PC-9 (cell line): ENCODE measurements around the gene KLHL10. TPM values are rescaled to one million over a fixed set of nuclear protein-coding genes. Genes with fewer than 3 reads are reported as not detected.
"Not testable (repeated sequence)": the region's sequence is repeated elsewhere in the genome, so short reads cannot be mapped to it uniquely, and the experiment has no call there.

Source experiments
- BruUV-seq: library from RNA; stranded (reverse); fragments of 400-500 nt; replicated peaks from 2 replicates; lab custom pipeline; 2021; lab: Mats Ljungman, UMichigan
- CTCF ChIA-PET: fragments of 300-600 bp; sonication (Branson Sonifier 250); formaldehyde crosslinking; loops from one replicate; lab custom pipeline; 2022; ENCODE audit warnings: antibody characterized with exemption; lab: Charles Lee
- POLR2A ChIA-PET: fragments of 300-600 bp; sonication (Branson Sonifier 250); formaldehyde crosslinking; loops from one replicate; lab custom pipeline; 2022; ENCODE audit warnings: antibody characterized with exemption; ENCODE audit not compliant: unreplicated experiment; lab: Charles Lee
- DNase-seq, 2 experiments: peaks; one replicate each; pipeline versions ENCODE4 v3.0.0 to v3.0.0-alpha.2; 2015 to 2022; ENCODE audit warnings: mixed read lengths in 1 of 2
- H2AFZ ChIP-seq: fragments of 200-600 bp; sonication (generic); 2 replicates; pipeline ENCODE4 v1.8.1; 2017; ENCODE audit warnings: antibody characterized with exemption
- H3F3A ChIP-seq: fragments of 200-600 bp; sonication (generic); 2 replicates; pipeline ENCODE4 v1.8.1; 2017; ENCODE audit warnings: antibody characterized with exemption, mild to moderate bottlenecking, low read depth; ENCODE audit not compliant: insufficient read depth
- H3K27ac ChIP-seq: fragments of 200-600 bp; sonication (generic); 2 replicates; pipeline ENCODE4 v1.6.1; 2016; ENCODE audit warnings: mixed run types
- H3K27me3 ChIP-seq: fragments of 200-600 bp; sonication (generic); 2 replicates; pipeline ENCODE4 v1.6.1; 2016; ENCODE audit warnings: low read depth, mixed run types; ENCODE audit not compliant: insufficient read depth
- H3K36me3 ChIP-seq: fragments of 200-600 bp; sonication (generic); 2 replicates; pipeline ENCODE4 v1.6.1; 2016; ENCODE audit warnings: low read depth, mixed run types
- H3K4me1 ChIP-seq: fragments of 200-600 bp; sonication (generic); replicated peaks from 2 replicates; pipeline ENCODE4 v1.6.1; 2016; ENCODE audit warnings: mixed run types; ENCODE audit not compliant: insufficient read depth
- H3K4me2 ChIP-seq: fragments of 200-600 bp; sonication (generic); 2 replicates; pipeline ENCODE4 v1.6.1; 2017; ENCODE audit warnings: mixed run types
- H3K4me3 ChIP-seq: fragments of 200-600 bp; sonication (generic); 2 replicates; pipeline ENCODE4 v1.6.1; 2016; ENCODE audit warnings: mixed run types
- H3K79me2 ChIP-seq: fragments of 200-600 bp; sonication (generic); 2 replicates; pipeline ENCODE4 v1.6.1; 2017; ENCODE audit warnings: low read depth, mixed run types
- H3K9me2 ChIP-seq: fragments of 200-600 bp; sonication (generic); 2 replicates; pipeline ENCODE4 v1.8.1; 2017; ENCODE audit warnings: mild to moderate bottlenecking; ENCODE audit not compliant: insufficient read depth
- H3K9me3 ChIP-seq: fragments of 200-600 bp; sonication (generic); 2 replicates; pipeline ENCODE4 v1.8.1; 2016; ENCODE audit warnings: low read depth; ENCODE audit not compliant: insufficient read depth
- H4K20me1 ChIP-seq: fragments of 200-600 bp; sonication (generic); 2 replicates; pipeline ENCODE4 v1.8.1; 2017; ENCODE audit not compliant: insufficient read depth
- CTCF ChIP-seq: fragments of 200-600 bp; sonication (generic); conservative IDR thresholded peaks from 2 replicates; pipeline ENCODE4 v1.6.1; 2017; ENCODE audit warnings: mixed run types, antibody characterized with exemption, mild to moderate bottlenecking, moderate library complexity
- EZH2 ChIP-seq: fragments of 200-600 bp; sonication (generic); IDR thresholded peaks from 2 replicates; pipeline ENCODE4 v1.8.0; 2017; ENCODE audit warnings: antibody characterized with exemption, low read depth
- intact Hi-C: fragments of 100-400 bp; cut with micrococcal nuclease; formaldehyde crosslinking; loops from one replicate; pipeline ENCODE4 v1.10.0; 2022; ENCODE audit not compliant: unreplicated experiment
- total RNA-seq: library from RNA; stranded (reverse); gene quantifications from 2 replicates; pipeline ENCODE4 v1.2.3, GENCODE V29; 2021

Gene KLHL10
- total RNA-seq, 1 experiment from 2014 or later, result not detected

- H3K27me3 ChIP-seq, result no peaks in the 10 kb centered on the region
- no peak overlapping the region for H2AFZ ChIP-seq
- no peaks in the 10 kb centered on the region for H3K4me1 ChIP-seq
- no peak overlapping the region for H3K27ac ChIP-seq
- intact Hi-C loops, result no loop called here
- POLR2A ChIA-PET, result no interaction called here
- CTCF ChIA-PET, result no interaction called here
- H3K4me2 ChIP-seq, result no peak overlapping the region
- peaks cover 23% of the 10 kb centered on the region; the same call in 1 of the 2 replicates for H3F3A ChIP-seq
- no peaks in the 10 kb centered on the region for H3K9me2 ChIP-seq
- no TSS peak for BruUV-seq
- H3K36me3 ChIP-seq, result peaks cover 19% of the 10 kb centered on the region
- H3K9me3 ChIP-seq, result no peaks in the 10 kb centered on the region
- H3K79me2 ChIP-seq, result no peaks in the 10 kb centered on the region
- 0 out of 2 replicates have a peak, but pooled peaks cover 1% of the 10 kb centered on the region for H4K20me1 ChIP-seq
- DNase-seq, result no peak
- no peak for TF ChIP-seq EZH2
- TF ChIP-seq CTCF, result no peak
- no peak overlapping the region for H3K4me3 ChIP-seq
Measured at GRCh38 chr17:41873559-41874292, 36.1 kb downstream of the KLHL10 start.

GRCh38 chr17:41874293-41874670 lies 36.7 kb downstream of the KLHL10 start:
- H3K79me2 ChIP-seq, H3K4me1 ChIP-seq, BruUV-seq, H3K4me2 ChIP-seq, H3K27me3 ChIP-seq, H3K27ac ChIP-seq, intact Hi-C loops, H3K9me3 ChIP-seq, H4K20me1 ChIP-seq, H3K4me3 ChIP-seq, H3K9me2 ChIP-seq, H2AFZ ChIP-seq, DNase-seq, POLR2A ChIA-PET: not testable (repeated sequence)
- CTCF ChIA-PET, result interaction anchor here (0.7 kb wide), 1 partner anchor 85 kb away, joined by 7 read pairs; no protein-coding TSS in a partner anchor
- Histone ChIP-seq H3F3A (peaks cover 18% of the 10 kb centered on the region; the same call in 1 of the 2 replicates), H3K36me3 (peaks cover 21% of the 10 kb centered on the region)

- TF ChIP-seq EZH2 (no peak), CTCF (no peak)
- no peaks in the 10 kb centered on the region for H3K9me2 ChIP-seq
- no peak for DNase-seq
- peaks cover 6% of the 10 kb centered on the region; the same call in 1 of the 2 replicates for H4K20me1 ChIP-seq
- no peaks in the 10 kb centered on the region for H3K27me3 ChIP-seq
- ChIA-PET CTCF (no interaction called here), POLR2A (no interaction called here)
- no TSS peak for BruUV-seq
- peaks cover 19% of the 10 kb centered on the region; the same call in 1 of the 2 replicates for H3F3A ChIP-seq
- H3K36me3 ChIP-seq, result peaks cover 26% of the 10 kb centered on the region
- H3K4me2 ChIP-seq, result no peak overlapping the region
- no peaks in the 10 kb centered on the region for H3K4me1 ChIP-seq
- H3K79me2 ChIP-seq, result no peaks in the 10 kb centered on the region
- no peaks in the 10 kb centered on the region for H3K9me3 ChIP-seq
- intact Hi-C loops, result no loop called here
- H2AFZ ChIP-seq, result no peak overlapping the region
- no peak overlapping the region for H3K27ac ChIP-seq
- no peak overlapping the region for H3K4me3 ChIP-seq
Measured at GRCh38 chr17:41880130-41880529, 42.5 kb downstream of the KLHL10 start.
